Measurements from ENCODE around the gene ROCK2.

- TF ChIP-seq POLR2AphosphoS5 (IDR thresholded peaks at IDR 0.05) (no peak), POLR2A (IDR thresholded peaks at IDR 0.05) (no peak), CTCF (IDR thresholded peaks at IDR 0.05) (no peak)
Observed at GRCh38 chr2:11186145-11186544, 158.3 kb downstream of the ROCK2 start.
